ENCODE results near the gene CRACR2B.

Gene CRACR2B

DNA sequence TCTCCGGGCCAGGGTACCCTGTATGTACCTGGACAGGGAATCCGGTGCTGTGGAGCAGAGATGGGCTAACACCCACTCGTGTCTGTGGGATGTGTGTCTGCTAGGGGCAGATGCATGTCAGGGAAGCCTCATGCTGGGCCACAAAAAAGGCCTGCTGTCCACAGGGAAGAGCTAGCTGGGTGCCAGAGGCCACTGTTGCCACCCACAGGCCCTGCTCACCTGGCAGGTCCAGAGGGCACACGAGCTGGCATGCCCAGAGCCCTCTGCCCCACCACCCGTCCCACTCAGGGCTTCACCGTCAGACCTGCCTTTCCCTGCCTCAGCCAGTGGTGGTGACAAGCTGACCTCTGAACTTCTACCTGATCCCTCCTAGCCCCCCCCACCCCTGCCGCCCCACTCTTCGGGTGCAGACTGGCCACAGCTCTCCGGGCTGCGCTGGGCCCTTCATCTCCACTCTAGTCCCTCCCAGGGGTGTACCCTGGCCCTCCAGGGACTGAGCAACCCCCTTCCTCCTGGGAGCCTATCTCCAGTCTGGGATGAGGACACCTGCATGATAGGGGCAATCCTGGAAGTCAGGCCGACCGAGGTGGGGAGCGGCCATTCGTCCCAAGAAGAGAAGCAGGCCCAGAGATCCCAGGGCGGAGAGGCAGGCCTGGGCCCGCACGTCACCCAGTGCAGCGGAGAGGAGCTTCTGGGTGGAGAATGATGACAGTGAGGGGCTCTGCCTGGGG, 31.0 kb upstream of the CRACR2B start:
- peak overlapping the region; percentile 84 for H3K9ac ChIP-seq (ENCODE audit: low read depth, low read length)
- H3K4me2 ChIP-seq (ENCODE audit: low read length) = peak overlapping the region; percentile 90
- no peaks in the 10 kb centered on the region for H3K27me3 ChIP-seq (ENCODE audit: control insufficient read depth, insufficient read depth, low read length)
- H3K36me3 ChIP-seq (ENCODE audit: insufficient read depth, low read length) = peaks cover 21% of the 10 kb centered on the region
- peaks cover 35% of the 10 kb centered on the region for H3K4me1 ChIP-seq (ENCODE audit: control insufficient read depth, insufficient read depth, low read length)
- no peaks in the 10 kb centered on the region for H3K9me3 ChIP-seq (replicated peaks; ENCODE audit: low read length)
- H3K4me3 ChIP-seq (ENCODE audit: low read length) = peak overlapping the region; percentile 88

DNA sequence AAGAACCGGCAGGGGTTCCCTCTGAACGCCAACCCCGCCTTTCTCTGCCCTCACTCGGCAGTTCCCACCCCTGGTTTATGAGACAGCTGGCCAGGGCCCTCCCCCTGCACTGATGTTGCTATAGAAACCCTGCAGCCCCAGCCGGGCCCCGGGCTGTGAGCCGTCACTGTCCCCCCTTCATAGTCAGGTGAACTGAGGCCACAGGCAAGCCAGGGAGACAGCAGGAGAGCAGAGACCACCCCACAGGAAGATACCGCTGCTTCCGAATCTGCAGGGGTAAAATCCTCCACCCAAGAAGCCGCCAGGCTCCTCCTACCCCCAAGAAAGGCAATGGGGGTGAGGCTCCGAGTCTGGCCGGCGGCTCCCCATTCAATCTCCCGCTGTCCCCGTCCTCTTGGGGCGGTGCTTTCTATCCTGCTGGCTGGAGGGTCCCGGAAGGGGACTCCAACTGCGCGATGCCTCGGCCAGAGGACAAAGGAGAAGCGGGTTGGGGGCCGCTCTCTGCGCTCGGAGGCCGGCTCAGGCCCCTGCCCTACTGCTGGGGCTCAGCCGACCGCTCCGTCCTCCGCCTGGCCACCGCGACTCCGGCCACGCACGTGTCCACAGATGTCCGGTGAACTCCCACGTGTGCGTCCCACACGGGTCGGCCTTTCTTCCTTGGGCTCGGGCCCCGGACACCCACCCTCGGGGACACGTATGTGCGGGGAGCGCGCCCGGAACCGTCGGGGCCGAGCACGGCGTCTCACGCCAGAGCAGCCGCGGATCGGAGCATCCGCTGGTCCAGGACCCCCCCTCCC, 30.2 kb upstream of the CRACR2B start:
- peak overlapping the region; percentile 90 for H3K4me2 ChIP-seq (ENCODE audit: low read length)
- peak overlapping the region; percentile 88 for H3K4me3 ChIP-seq (ENCODE audit: low read length)
- H3K36me3 ChIP-seq (ENCODE audit: insufficient read depth, low read length) = peaks cover 28% of the 10 kb centered on the region
- H3K27me3 ChIP-seq (ENCODE audit: control insufficient read depth, insufficient read depth, low read length) = no peaks in the 10 kb centered on the region
- no peaks in the 10 kb centered on the region for H3K9me3 ChIP-seq (replicated peaks; ENCODE audit: low read length)
- peaks cover 35% of the 10 kb centered on the region for H3K4me1 ChIP-seq (ENCODE audit: control insufficient read depth, insufficient read depth, low read length)
- peak overlapping the region; percentile 84 for H3K9ac ChIP-seq (ENCODE audit: low read depth, low read length)

DNA sequence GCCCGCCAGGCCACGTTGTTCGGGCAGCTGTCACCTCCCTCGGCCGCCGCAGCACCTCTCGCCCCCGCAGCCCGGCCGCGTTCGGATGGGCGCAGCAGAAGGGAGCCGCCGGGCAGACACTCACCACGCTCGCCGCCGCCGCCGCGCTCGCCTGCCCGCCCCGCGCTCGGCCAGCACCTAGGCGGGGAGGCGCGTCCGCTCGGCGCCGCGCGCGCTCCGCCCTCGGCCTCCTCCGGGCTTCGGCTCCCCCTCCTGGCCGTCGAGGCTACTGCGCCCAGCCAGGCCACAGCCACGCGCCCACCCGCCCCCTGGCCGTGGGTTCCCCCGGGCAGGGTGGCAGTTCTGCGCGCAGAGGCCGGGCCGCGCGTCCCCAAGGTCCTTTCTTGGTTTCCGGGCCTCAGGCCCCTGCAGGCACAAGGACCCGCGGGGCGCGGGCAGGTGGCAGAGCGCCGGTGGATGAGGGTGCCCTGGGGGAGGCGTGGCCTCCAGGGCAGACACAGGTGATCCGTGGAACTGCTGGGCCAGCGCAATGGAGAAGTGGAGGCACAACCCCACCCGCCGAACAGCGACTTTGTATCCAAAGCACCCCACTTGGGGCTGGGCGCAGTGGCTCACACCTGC, 29.5 kb upstream of the CRACR2B start, which contains the start of gene SLC25A22:
TSS of gene SLC25A22 (minus strand) at position 189 of the 621 bp plus-strand sequence. CDS start 3,275 bp downstream, outside the sequence.
- peak within 1 kb of the TSS; percentile 84 for H3K9ac ChIP-seq (ENCODE audit: low read depth, low read length)
- no peaks in the 10 kb centered on the region for H3K9me3 ChIP-seq (replicated peaks; ENCODE audit: low read length)
- peaks cover 35% of the 10 kb centered on the region for H3K4me1 ChIP-seq (ENCODE audit: control insufficient read depth, insufficient read depth, low read length)
- peaks cover 28% of the 10 kb centered on the region for H3K36me3 ChIP-seq (ENCODE audit: insufficient read depth, low read length)
- peak within 1 kb of the TSS; percentile 88 for H3K4me3 ChIP-seq (ENCODE audit: low read length)
- H3K4me2 ChIP-seq (ENCODE audit: low read length) = peak within 1 kb of the TSS; percentile 90
- H3K27me3 ChIP-seq (ENCODE audit: control insufficient read depth, insufficient read depth, low read length) = no peaks in the 10 kb centered on the region

DNA sequence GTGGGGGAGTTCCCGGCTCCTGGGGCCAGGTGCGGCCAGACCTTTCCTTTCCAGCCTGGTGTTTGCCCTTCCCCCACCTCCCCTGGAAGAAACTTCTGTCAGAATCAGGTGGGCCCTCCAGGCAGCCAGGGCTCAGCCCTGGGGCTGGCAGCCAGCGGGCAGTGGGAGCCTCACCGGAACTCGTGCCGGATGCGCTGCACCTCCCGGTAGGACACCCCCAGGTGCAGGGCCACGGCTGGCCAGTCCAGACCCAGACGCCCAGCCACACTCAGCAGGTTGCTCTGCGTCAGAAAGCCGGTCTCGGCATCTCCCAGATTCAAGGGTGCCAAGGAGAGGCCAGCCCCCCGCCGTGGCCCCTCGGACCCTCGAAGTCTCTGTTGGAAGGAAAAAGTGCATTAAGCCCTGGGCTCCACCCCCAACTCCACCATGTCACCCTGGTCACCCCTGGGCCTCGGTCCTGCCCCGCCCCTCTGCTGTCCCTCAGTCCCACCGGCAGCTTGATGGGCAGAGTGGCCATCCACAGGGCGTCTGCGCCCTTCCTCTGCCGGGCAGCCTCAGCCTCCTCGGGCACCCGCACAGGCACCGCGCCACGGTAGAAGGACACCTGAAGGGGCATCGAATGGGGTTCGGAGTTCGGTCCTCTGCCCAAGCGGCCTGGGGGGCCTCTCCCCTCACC, 27.9 kb upstream of the CRACR2B start:
- peaks cover 37% of the 10 kb centered on the region for H3K4me1 ChIP-seq (ENCODE audit: control insufficient read depth, insufficient read depth, low read length)

DNA sequence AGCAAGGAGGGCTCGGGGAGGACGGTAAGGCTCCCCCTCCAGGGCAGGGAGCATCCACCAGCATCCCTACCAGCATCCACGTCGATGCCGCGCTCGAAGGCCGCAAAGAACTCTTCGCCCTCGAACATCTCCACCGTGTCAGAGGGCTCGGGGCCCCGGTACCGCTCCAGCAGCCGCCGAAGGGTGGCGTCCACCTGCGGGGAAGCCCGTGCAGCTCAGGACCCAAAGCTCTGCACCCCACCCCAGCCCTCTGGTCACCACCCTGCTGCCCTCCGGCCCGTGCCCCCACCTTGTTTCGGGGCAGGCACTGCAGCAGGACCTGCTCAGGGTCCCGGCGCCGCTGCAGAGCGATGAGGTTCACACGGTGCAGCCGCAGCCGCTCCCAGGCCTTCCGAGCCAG, 27.2 kb upstream of the CRACR2B start:
- Histone ChIP-seq H3K36me3 (ENCODE audit: insufficient read depth, low read length) (peaks cover 20% of the 10 kb centered on the region), H3K4me3 (ENCODE audit: low read length) (no peak overlapping the region), H3K9ac (ENCODE audit: low read depth, low read length) (no peak overlapping the region), H3K9me3 (replicated peaks; ENCODE audit: low read length) (no peaks in the 10 kb centered on the region), H3K4me1 (ENCODE audit: control insufficient read depth, insufficient read depth, low read length) (peaks cover 34% of the 10 kb centered on the region), H3K27me3 (ENCODE audit: control insufficient read depth, insufficient read depth, low read length) (no peaks in the 10 kb centered on the region), H3K4me2 (ENCODE audit: low read length) (no peak overlapping the region)

More for the DNA sequence above, 27.9 kb upstream of the CRACR2B start:
- Histone ChIP-seq H3K4me2 (ENCODE audit: low read length) (no peak overlapping the region), H3K4me3 (ENCODE audit: low read length) (no peak overlapping the region), H3K9me3 (replicated peaks; ENCODE audit: low read length) (no peaks in the 10 kb centered on the region), H3K27me3 (ENCODE audit: control insufficient read depth, insufficient read depth, low read length) (no peaks in the 10 kb centered on the region), H3K36me3 (ENCODE audit: insufficient read depth, low read length) (peaks cover 20% of the 10 kb centered on the region), H3K9ac (ENCODE audit: low read depth, low read length) (no peak overlapping the region)

DNA sequence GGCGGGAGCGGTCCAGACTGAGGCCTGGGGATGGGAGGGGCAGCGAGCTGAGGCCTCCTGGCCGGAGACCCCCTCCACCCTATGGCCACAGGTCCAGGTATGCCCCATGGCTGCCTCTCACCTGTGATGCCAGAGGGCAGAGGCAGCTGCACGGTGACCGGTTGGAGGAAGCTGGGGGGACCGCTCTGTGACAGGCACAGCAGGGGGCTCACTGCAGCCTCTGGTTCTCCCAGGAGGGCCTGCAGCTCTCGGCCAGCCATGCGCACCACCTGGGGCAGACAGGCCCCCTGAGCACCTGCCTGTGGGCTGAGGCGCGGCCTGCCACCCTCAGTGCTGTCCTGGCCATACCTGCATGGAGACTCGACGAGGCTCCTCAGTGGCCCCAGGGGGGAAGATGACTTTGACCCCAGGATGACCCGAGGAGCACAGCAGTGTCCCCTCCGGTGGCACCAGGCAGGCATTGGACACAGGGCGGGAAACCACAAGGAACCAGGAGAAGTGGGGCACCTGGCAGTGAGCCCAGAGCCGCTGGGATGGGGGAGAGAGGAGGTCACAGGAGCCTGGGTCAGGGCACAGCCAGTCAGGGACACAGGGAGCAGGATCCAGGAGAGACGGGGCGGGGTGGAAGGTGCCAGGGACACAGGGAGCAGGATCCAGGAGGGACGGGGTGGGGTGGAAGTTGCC, 26.5 kb upstream of the CRACR2B start:
- no peak overlapping the region for H3K4me2 ChIP-seq (ENCODE audit: low read length)
- H3K4me1 ChIP-seq (ENCODE audit: control insufficient read depth, insufficient read depth, low read length) = peaks cover 29% of the 10 kb centered on the region
- no peaks in the 10 kb centered on the region for H3K9me3 ChIP-seq (replicated peaks; ENCODE audit: low read length)
- H3K27me3 ChIP-seq (ENCODE audit: control insufficient read depth, insufficient read depth, low read length) = no peaks in the 10 kb centered on the region
- H3K36me3 ChIP-seq (ENCODE audit: insufficient read depth, low read length) = peaks cover 20% of the 10 kb centered on the region
- H3K9ac ChIP-seq (ENCODE audit: low read depth, low read length) = no peak overlapping the region
- no peak overlapping the region for H3K4me3 ChIP-seq (ENCODE audit: low read length)

DNA sequence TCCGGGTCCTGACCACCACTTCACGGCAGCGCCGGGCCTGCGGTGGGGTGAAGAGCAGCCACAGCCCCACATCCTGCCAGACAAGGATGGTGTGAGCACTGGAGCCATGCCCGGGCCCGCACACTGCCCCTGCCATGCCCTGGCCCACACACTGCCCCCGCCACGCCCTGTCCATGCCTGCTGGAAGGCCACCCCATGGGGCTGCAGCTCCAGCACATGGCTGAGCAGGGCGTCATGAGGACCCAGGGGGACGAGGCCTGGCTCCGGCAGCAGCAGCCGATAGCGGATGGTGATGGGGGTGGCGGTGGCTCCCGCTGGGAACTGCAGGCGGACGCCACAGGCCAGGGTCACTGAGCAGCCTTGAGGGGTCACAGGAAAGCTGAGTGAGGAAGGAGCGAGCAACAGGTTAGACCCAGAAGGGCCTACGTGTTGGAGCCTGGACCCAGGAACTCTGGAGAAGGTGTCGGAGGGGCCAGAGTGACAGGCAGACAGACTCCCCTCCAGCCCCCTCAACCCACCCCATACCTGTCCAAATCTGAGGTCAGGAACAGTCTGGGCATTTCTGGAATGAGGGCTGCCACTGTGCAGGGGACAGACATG, 25.6 kb upstream of the CRACR2B start:
- peaks cover 20% of the 10 kb centered on the region for H3K36me3 ChIP-seq (ENCODE audit: insufficient read depth, low read length)
- H3K27me3 ChIP-seq (ENCODE audit: control insufficient read depth, insufficient read depth, low read length) = no peaks in the 10 kb centered on the region
- H3K4me1 ChIP-seq (ENCODE audit: control insufficient read depth, insufficient read depth, low read length) = peaks cover 20% of the 10 kb centered on the region
- H3K9me3 ChIP-seq (replicated peaks; ENCODE audit: low read length) = no peaks in the 10 kb centered on the region
- no peak overlapping the region for H3K4me3 ChIP-seq (ENCODE audit: low read length)
- H3K9ac ChIP-seq (ENCODE audit: low read depth, low read length) = no peak overlapping the region
- H3K4me2 ChIP-seq (ENCODE audit: low read length) = no peak overlapping the region

DNA sequence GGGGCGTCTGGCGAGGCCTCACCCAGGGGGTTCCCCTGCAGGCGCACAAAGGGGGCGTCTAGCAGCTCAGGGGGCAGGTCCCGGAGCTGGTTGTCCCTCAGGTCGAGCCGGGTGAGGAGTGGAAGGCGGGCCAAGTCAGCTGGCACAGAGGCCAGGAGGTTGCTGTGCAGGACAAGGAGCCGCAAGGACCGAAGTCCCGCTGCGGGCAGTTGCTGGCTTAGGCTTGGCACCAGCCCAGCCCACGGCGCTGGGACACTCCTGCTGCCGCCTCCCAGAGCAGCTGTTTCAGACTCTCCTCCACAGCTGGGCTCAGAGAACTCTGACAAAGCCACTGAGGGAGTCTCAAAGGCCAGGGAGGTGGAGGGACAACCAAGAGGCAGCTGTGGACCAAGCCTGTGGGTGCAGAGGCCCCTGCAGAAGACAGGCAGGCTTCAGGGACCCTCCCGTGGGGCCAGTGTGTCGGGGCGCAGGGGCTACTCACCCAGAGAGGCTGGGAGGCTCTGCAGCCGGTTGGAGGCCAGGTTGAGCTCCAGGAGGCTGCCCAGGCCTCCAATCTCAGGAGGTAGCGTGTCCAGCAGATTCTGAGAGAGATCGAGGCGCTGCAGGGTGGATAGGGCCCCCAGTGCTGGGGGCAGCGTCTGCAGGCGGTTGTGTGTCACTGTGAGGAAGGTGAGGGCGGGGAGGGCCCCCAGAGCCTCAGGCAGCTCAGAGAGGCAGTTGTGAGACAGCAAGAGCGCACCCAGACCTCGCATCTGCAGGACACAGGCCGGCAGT, 24.8 kb upstream of the CRACR2B start:
- H3K9ac ChIP-seq (ENCODE audit: low read depth, low read length) = no peak overlapping the region
- no peaks in the 10 kb centered on the region for H3K27me3 ChIP-seq (ENCODE audit: control insufficient read depth, insufficient read depth, low read length)
- H3K4me3 ChIP-seq (ENCODE audit: low read length) = no peak overlapping the region
- no peak overlapping the region for H3K4me2 ChIP-seq (ENCODE audit: low read length)
- H3K36me3 ChIP-seq (ENCODE audit: insufficient read depth, low read length) = peaks cover 20% of the 10 kb centered on the region
- H3K4me1 ChIP-seq (ENCODE audit: control insufficient read depth, insufficient read depth, low read length) = peaks cover 20% of the 10 kb centered on the region
- no peaks in the 10 kb centered on the region for H3K9me3 ChIP-seq (replicated peaks; ENCODE audit: low read length)

DNA sequence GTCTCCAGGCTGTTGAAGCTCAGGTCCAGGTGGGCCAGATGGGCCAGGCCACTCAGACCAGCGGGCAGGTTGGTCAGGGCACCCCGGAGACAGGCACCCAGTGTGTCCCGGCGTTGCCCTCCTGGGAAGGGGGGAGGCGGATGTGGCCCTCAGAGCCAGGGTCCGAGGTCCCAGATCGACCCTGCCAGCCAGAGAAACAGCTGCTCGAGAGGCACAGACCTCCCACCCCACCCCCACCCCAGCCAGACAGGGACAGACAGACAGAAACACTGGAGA, 24.3 kb upstream of the CRACR2B start:
- H3K4me1 ChIP-seq (ENCODE audit: control insufficient read depth, insufficient read depth, low read length) = peaks cover 20% of the 10 kb centered on the region
- no peak overlapping the region for H3K9ac ChIP-seq (ENCODE audit: low read depth, low read length)
- H3K36me3 ChIP-seq (ENCODE audit: insufficient read depth, low read length) = peaks cover 20% of the 10 kb centered on the region
- H3K9me3 ChIP-seq (replicated peaks; ENCODE audit: low read length) = no peaks in the 10 kb centered on the region
- no peaks in the 10 kb centered on the region for H3K27me3 ChIP-seq (ENCODE audit: control insufficient read depth, insufficient read depth, low read length)
- peak overlapping the region; percentile 88 for H3K4me2 ChIP-seq (ENCODE audit: low read length)
- no peak overlapping the region for H3K4me3 ChIP-seq (ENCODE audit: low read length)
